T-cell (primary cell): ENCODE data around the gene B4GALNT3. TPM values are rescaled to one million over a fixed set of nuclear protein-coding genes. Genes with fewer than 3 reads are reported as not detected.

ENCODE experiments used
- ATAC-seq, 4 experiments: fragments of 200-7000 bp in 3 of 4; fragments of 150-1000 bp in 1 of 4; cut with Tn5 transposase; replicated peaks in 1 of 4; 1 replicate in 3 of 4; 2 replicates in 1 of 4; pipeline ENCODE4 v1.10.0; 2021; ENCODE audit warnings: moderate library complexity in 3 of 4, mild to moderate bottlenecking in 2 of 4, moderate number of reproducible peaks in 1 of 4
- CTCF ChIA-PET, 2 donors: fragments of 300-600 bp; sonication (Branson Sonifier 250); formaldehyde crosslinking; loops; one replicate each; lab custom pipeline; 2022; ENCODE audit warnings: antibody characterized with exemption in 2 of 2; lab: Charles Lee
- POLR2A ChIA-PET, 2 donors: fragments of 300-600 bp; sonication (Branson Sonifier 250); formaldehyde crosslinking; loops; one replicate each; lab custom pipeline; 2022; ENCODE audit warnings: antibody characterized with exemption in 2 of 2; lab: Charles Lee
- DNase-seq, 35 experiments: peaks; one replicate each; pipeline versions ENCODE4 v3.0.0 to v3.0.0-alpha.2; 2013 to 2023
- H3K27ac ChIP-seq: one replicate; pipeline ENCODE4 v1.5.1; 2013; ENCODE audit warnings: low read length
- H3K27me3 ChIP-seq, 2 experiments: replicated peaks in 1 of 2; 1 replicate in 1 of 2; 2 replicates in 1 of 2; pipeline versions ENCODE4 v1.6.1 to v1.7.0; 2013; ENCODE audit warnings: low read length in 1 of 2, mixed read lengths in 1 of 2; ENCODE audit not compliant: control insufficient read depth in 2 of 2, insufficient read depth in 2 of 2; ENCODE audit errors: extremely low read depth in 1 of 2
- H3K36me3 ChIP-seq, 2 donors: 1 replicate in 1 of 2; 2 replicates in 1 of 2; pipeline versions ENCODE4 v1.6.1 to v1.7.0; 2013; ENCODE audit warnings: low read length in 1 of 2; ENCODE audit not compliant: control insufficient read depth in 2 of 2, insufficient read depth in 1 of 2; ENCODE audit errors: extremely low read depth in 1 of 2
- H3K4me1 ChIP-seq, 2 experiments: 1 replicate in 1 of 2; 2 replicates in 1 of 2; pipeline versions ENCODE4 v1.6.1 to v1.7.0; 2013; ENCODE audit warnings: low read length in 2 of 2, mixed read lengths in 1 of 2; ENCODE audit not compliant: insufficient read depth in 2 of 2, control insufficient read depth in 1 of 2; ENCODE audit errors: extremely low read depth in 1 of 2
- H3K4me3 ChIP-seq, 2 donors: 1 replicate in 1 of 2; 2 replicates in 1 of 2; pipeline versions ENCODE4 v1.5.1 to v1.7.0; 2013; ENCODE audit warnings: mild to moderate bottlenecking in 2 of 2, low read length in 1 of 2, moderate library complexity in 1 of 2; ENCODE audit not compliant: control insufficient read depth in 1 of 2; ENCODE audit errors: extremely low read depth in 1 of 2
- H3K9me3 ChIP-seq: 2 replicates; pipeline ENCODE4 v1.7.0; 2013
- H3K27ac Mint-ChIP-seq, 2 donors: one replicate each; pipeline ENCODE4 v1.8.0; 2020 to 2021; ENCODE audit warnings: mild to moderate bottlenecking in 2 of 2, mixed read lengths in 2 of 2
- H3K27me3 Mint-ChIP-seq, 2 donors: one replicate each; pipeline ENCODE4 v1.8.0; 2021 to 2022; ENCODE audit warnings: mixed read lengths in 2 of 2
- H3K36me3 Mint-ChIP-seq: one replicate; pipeline ENCODE4 v1.8.0; 2021; ENCODE audit warnings: mixed read lengths
- H3K4me1 Mint-ChIP-seq, 3 donors: one replicate each; pipeline ENCODE4 v1.8.0; 2020 to 2022; ENCODE audit warnings: mixed read lengths in 3 of 3, mild to moderate bottlenecking in 1 of 3
- H3K4me3 Mint-ChIP-seq, 3 donors: one replicate each; pipeline ENCODE4 v1.8.0; 2020 to 2022; ENCODE audit warnings: mild to moderate bottlenecking in 3 of 3, mixed read lengths in 3 of 3, moderate library complexity in 3 of 3
- H3K9me3 Mint-ChIP-seq, 3 donors: one replicate each; pipeline ENCODE4 v1.8.0; 2020 to 2022; ENCODE audit warnings: mixed read lengths in 3 of 3
- WGBS: methylation state at CpG from one replicate; pipeline ENCODE4 v1.1.5; 2013; ENCODE audit warnings: missing lambda C conversion rate; ENCODE audit not compliant: insufficient coverage; 5-methylcytosine and 5-hydroxymethylcytosine counted together
- total RNA-seq, 35 experiments: library from RNA in 6 of 35; stranded (reverse) in 6 of 35; fragments of 120-200 nt in 1 of 35; gene quantifications; one replicate each; pipeline versions ENCODE4 v1.2.1 to v1.2.4 and lab custom pipeline; 2013 to 2026

The B4GALNT3 gene
- total RNA-seq, 5 donors from 2014 or later (not counting 1 experiment from before 2014, with no cell fraction given): 0.70 to 3.8 (median 2.0) TPM

DNA sequence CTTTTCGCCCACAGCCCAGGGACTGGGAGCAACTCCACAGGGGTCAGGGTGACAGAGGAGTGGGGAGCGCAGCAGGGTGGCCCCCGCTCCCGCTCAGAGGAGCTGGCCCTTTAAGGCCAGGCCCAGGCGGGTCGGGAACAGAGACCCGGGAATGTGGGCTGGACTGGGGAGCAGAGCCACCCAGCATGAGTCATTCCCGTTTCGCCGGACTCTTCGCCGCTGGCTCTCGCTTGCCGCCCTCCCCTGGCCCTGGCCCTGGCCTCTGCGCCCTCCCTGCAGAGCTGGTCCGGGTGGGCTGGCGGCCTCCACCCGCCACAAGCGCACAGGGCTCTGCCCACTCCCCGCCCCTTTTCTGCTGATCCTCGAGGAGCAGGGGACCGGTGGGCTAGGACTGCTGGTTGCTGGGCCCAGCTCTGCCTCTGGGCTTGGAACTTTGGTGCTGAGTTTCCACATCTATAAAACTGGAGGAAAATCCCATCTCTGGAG is 110.7 kb downstream of the B4GALNT3 start:
- no peak overlapping the region for H3K27ac ChIP-seq
- 81% methylated on average over 20 of the region's 22 CpGs for WGBS
- ChIA-PET CTCF (interaction anchor here (0.7 to 1.7 kb wide), 7 partner anchors 128 to 522 kb away, joined by 3 to 6 read pairs (median 3); no protein-coding TSS in a partner anchor), POLR2A (no interaction called here)
- no peak for DNase-seq
- H3K4me1 ChIP-seq: peaks cover 26 to 46% of the 10 kb centered on the region in 2 experiments
- H3K27me3 Mint-ChIP-seq: no peaks in the 10 kb centered on the region
- peak overlapping the region; percentile 25 to 83 (median 41) for H3K4me3 Mint-ChIP-seq
- H3K9me3 Mint-ChIP-seq: no peaks in the 10 kb centered on the region
- no peak overlapping the region for H3K27ac Mint-ChIP-seq
- peaks cover 46 to 62% (median 49%) of the 10 kb centered on the region in 3 donors for H3K4me1 Mint-ChIP-seq
- H3K27me3 ChIP-seq: no peaks in the 10 kb centered on the region
- no peaks in the 10 kb centered on the region for H3K36me3 ChIP-seq
- no peaks in the 10 kb centered on the region for H3K9me3 ChIP-seq
- peak overlapping the region; percentile 57 to 61 for H3K4me3 ChIP-seq
- no peaks in the 10 kb centered on the region for H3K36me3 Mint-ChIP-seq
- no peak for ATAC-seq

DNA sequence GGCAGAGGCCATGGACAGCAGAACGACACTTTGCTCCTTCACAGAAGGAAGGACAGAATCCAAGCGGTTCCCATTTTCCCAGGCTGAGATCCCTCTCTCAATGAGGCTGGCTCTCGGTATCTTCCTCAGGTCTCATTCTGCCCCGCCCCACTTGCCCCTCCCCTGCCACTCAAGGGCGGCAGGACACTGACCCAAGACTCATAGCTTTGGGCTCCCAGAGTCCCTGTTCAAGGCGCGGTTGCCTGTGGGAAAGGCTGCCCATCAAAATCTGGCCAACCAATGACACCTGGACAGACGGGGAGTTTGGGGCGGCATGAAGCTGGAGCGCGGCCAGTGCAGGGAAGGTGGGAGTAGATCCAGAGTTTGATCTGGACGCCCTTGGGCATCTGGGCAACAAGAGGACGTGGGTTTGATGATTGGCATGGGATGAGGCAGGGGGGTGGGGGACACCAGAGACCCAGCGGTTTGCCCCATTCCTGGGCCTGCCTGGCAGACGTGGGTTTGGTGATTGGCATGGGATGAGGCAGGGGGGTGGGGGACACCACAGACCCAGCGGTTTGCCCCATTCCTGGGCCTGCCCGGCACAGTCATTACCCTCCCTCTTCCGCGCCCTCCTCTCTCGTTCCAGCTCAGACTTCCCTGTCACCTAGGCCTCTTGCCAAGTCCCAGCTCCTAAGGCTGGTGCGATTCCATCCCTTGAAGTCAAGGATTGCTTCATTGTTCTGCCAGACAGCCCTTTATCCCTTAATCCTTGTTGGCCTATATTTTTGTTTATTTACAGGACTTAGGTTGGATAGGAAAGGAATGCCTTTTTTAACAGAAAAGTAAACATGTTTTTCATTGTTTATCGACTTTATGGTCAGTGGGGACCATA is 111.4 kb downstream of the B4GALNT3 start:
- H3K27me3 ChIP-seq: no peaks in the 10 kb centered on the region
- Mint-ChIP-seq H3K9me3 (no peaks in the 10 kb centered on the region), H3K27me3 (no peaks in the 10 kb centered on the region), H3K36me3 (no peaks in the 10 kb centered on the region), H3K27ac (peak overlapping the region in 1 of 2 donors; percentile 19), H3K4me3 (peak overlapping the region; percentile 25 to 41 (median 41)), H3K4me1 (peaks cover 45 to 59% (median 45%) of the 10 kb centered on the region in 3 donors)
- WGBS: 95% methylated on average over 21 of the region's 22 CpGs
- CTCF ChIA-PET: interaction anchor here (1.0 to 1.1 kb wide), 5 partner anchors 129 to 252 kb away, joined by 3 to 4 read pairs (median 3); no protein-coding TSS in a partner anchor
- H3K4me3 ChIP-seq: no peak overlapping the region
- H3K27ac ChIP-seq: no peak overlapping the region
- ATAC-seq: no peak
- H3K4me1 ChIP-seq: peaks cover 23 to 46% of the 10 kb centered on the region in 2 experiments
- no peak for DNase-seq
- no peaks in the 10 kb centered on the region for H3K9me3 ChIP-seq
- no peaks in the 10 kb centered on the region for H3K36me3 ChIP-seq
- POLR2A ChIA-PET: no interaction called here

GRCh38 chr12:571795-572531 is 112.2 kb downstream of the B4GALNT3 start:
- CTCF ChIA-PET: interaction anchor here (0.6 to 1.0 kb wide), 5 partner anchors 243 to 1032 kb away, joined by 3 to 4 read pairs (median 3); no protein-coding TSS in a partner anchor
- peaks cover 16 to 44% of the 10 kb centered on the region in 2 experiments for H3K4me1 ChIP-seq
- H3K9me3 ChIP-seq: no peaks in the 10 kb centered on the region
- H3K36me3 ChIP-seq: no peaks in the 10 kb centered on the region
- POLR2A ChIA-PET: no interaction called here
- Mint-ChIP-seq H3K36me3 (no peaks in the 10 kb centered on the region), H3K27me3 (no peaks in the 10 kb centered on the region), H3K4me1 (peaks cover 42 to 55% (median 45%) of the 10 kb centered on the region in 3 donors), H3K27ac (peak overlapping the region in 1 of 2 donors; percentile 19), H3K4me3 (peak overlapping the region in 1 of 3 donors; percentile 41), H3K9me3 (no peaks in the 10 kb centered on the region)
- ATAC-seq (no peak), DNase-seq (no peak)
- H3K27me3 ChIP-seq: no peaks in the 10 kb centered on the region
- no peak overlapping the region for H3K27ac ChIP-seq
- no peak overlapping the region for H3K4me3 ChIP-seq
- WGBS: 89% methylated on average over 18 of the region's 19 CpGs

DNA sequence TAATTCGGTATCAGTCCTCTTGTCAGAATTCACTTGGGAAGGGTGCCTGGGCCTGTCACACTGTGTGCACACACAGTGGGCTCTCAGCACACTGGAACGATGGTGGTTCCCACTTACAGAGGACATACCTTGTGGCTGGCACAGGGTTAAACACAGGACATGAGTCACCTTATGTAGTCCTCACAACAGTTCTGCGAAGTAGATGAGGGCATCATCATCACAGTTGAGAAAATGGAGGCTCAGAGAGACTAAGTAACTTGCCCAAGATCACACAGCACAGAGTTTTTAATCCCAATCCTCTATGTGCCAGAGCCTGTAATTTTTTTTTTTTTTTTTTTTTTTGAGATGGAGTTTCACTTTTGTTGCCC is 112.8 kb downstream of the B4GALNT3 start:
- no peak for ATAC-seq
- Histone ChIP-seq H3K36me3 (no peaks in the 10 kb centered on the region), H3K4me1 (peaks cover 11 to 43% of the 10 kb centered on the region in 2 experiments), H3K9me3 (no peaks in the 10 kb centered on the region), H3K4me3 (no peak overlapping the region), H3K27me3 (no peaks in the 10 kb centered on the region), H3K27ac (no peak overlapping the region)
- 60% methylated on average over 3 of the region's 3 CpGs for WGBS
- H3K4me3 Mint-ChIP-seq: no peak overlapping the region
- POLR2A ChIA-PET: interaction anchor here in 1 of 2 donors (0.6 kb wide), 2 partner anchors 13 to 1053 kb away, joined by 4 read pairs; no protein-coding TSS in a partner anchor
- CTCF ChIA-PET: interaction anchor here (0.6 to 1.0 kb wide), 5 partner anchors 242 to 1031 kb away, joined by 3 to 6 read pairs (median 4); no protein-coding TSS in a partner anchor
- H3K36me3 Mint-ChIP-seq: no peaks in the 10 kb centered on the region
- peak overlapping the region in 1 of 2 donors; percentile 46 for H3K27ac Mint-ChIP-seq
- DNase-seq: no peak
- peaks cover 38 to 50% (median 40%) of the 10 kb centered on the region in 3 donors for H3K4me1 Mint-ChIP-seq
- no peaks in the 10 kb centered on the region for H3K27me3 Mint-ChIP-seq
- H3K9me3 Mint-ChIP-seq: no peaks in the 10 kb centered on the region

DNA sequence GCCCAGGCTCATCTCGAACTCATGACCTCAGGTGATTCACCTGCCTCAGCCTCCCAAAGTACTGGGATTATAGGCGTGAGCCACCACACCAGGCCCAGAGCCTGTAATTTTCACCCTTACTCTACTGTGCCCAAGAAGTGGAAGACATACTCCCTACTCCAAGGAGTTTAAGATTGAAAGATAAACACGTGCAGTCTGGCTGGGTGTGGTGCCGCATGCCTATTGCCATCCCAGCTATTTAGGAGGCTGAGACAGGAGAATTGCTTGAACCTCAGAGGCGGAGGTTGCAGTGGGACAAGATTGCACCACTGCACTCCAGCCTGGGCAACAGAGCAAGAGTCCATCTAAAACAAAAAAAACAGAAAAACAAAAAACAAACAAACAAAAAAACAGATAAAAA is 113.5 kb downstream of the B4GALNT3 start:
- ATAC-seq (no peak), DNase-seq (no peak)
- Histone ChIP-seq H3K9me3 (no peaks in the 10 kb centered on the region), H3K27ac (no peak overlapping the region), H3K4me1 (peaks cover 7 to 40% of the 10 kb centered on the region in 2 experiments), H3K4me3 (no peak overlapping the region), H3K36me3 (no peaks in the 10 kb centered on the region), H3K27me3 (no peaks in the 10 kb centered on the region)
- no peak overlapping the region for H3K4me3 Mint-ChIP-seq
- 95% methylated on average over 3 of the region's 5 CpGs for whole genome bisulfite sequencing
- no peak overlapping the region for H3K27ac Mint-ChIP-seq
- H3K36me3 Mint-ChIP-seq: no peaks in the 10 kb centered on the region
- no peaks in the 10 kb centered on the region for H3K27me3 Mint-ChIP-seq
- no peaks in the 10 kb centered on the region for H3K9me3 Mint-ChIP-seq
- H3K4me1 Mint-ChIP-seq: peaks cover 32 to 44% (median 36%) of the 10 kb centered on the region in 3 donors
- ChIA-PET CTCF (interaction anchor here (0.7 to 0.9 kb wide), 4 partner anchors 66 to 288 kb away, joined by 3 to 10 read pairs (median 6); no protein-coding TSS in a partner anchor), POLR2A (interaction anchor here in 1 of 2 donors (0.6 kb wide), 3 partner anchors 13 to 1052 kb away, joined by 3 to 4 read pairs (median 4); no protein-coding TSS in a partner anchor)
